Parathyroid adenoma (tissue), 2 donors: ENCODE measurements around the gene DTHD1.

Experiments used
- H2AFZ ChIP-seq: fragments of 300-600 bp; sonication (generic); one replicate; pipeline ENCODE4 v1.7.0; 2017; ENCODE audit warnings: antibody characterized with exemption, mild to moderate bottlenecking
- H3K27ac ChIP-seq: fragments of 300-600 bp; sonication (generic); one replicate; pipeline ENCODE4 v1.7.0; 2017
- H3K27me3 ChIP-seq: fragments of 300-600 bp; sonication (generic); one replicate; pipeline ENCODE4 v1.7.0; 2017; ENCODE audit warnings: low read length; ENCODE audit not compliant: control insufficient read depth, insufficient read depth
- H3K36me3 ChIP-seq: fragments of 300-600 bp; sonication (generic); one replicate; pipeline ENCODE4 v1.7.0; 2017; ENCODE audit warnings: low read length; ENCODE audit not compliant: control insufficient read depth, insufficient read depth
- H3K4me1 ChIP-seq: fragments of 300-600 bp; sonication (generic); one replicate; pipeline ENCODE4 v1.7.0; 2017; ENCODE audit warnings: control low read depth
- H3K4me2 ChIP-seq: fragments of 300-600 bp; sonication (generic); one replicate; pipeline ENCODE4 v1.7.0; 2017; ENCODE audit warnings: low read length
- H3K4me3 ChIP-seq: fragments of 300-600 bp; sonication (generic); one replicate; pipeline ENCODE4 v1.7.0; 2017; ENCODE audit warnings: low read depth, low read length
- H3K79me2 ChIP-seq: fragments of 300-600 bp; sonication (generic); one replicate; pipeline ENCODE4 v1.7.0; 2017; ENCODE audit warnings: control low read depth
- H3K9ac ChIP-seq: fragments of 300-600 bp; sonication (generic); one replicate; pipeline ENCODE4 v1.7.0; 2017; ENCODE audit warnings: mild to moderate bottlenecking
- H3K9me3 ChIP-seq: fragments of 300-600 bp; sonication (generic); one replicate; pipeline ENCODE4 v1.7.0; 2017; ENCODE audit warnings: low read length; ENCODE audit not compliant: control insufficient read depth
- TF ChIP-seq, protein P1 (sequence below): fragments of 300-600 bp; sonication (generic); IDR thresholded peaks from one replicate; pipeline ENCODE4 v1.7.0; 2017; ENCODE audit warnings: antibody characterized with exemption, mild to moderate bottlenecking
- donor health status: primary hyperparathyroidism.

The DTHD1 gene

DNA sequence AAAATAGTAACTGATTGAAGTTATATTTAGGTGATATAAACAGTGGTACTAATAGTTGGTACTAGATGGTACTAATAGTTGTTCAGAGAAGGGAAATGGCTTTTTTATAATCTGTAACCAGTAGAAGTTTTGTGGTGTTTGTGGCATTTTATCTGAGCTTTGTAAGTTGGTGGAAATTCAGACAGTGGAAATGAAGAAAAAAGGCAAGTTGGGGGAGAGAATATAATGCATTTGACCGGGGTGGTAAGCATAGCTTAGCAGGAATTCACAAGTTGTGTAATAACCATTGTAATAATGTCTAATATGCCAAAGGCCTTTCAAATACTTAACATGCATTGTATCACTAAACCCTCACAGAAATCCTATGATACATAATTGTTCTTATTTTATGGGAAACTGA, 36.3 kb downstream of the DTHD1 start:
- no peak overlapping the region for H3K27ac ChIP-seq
- H3K36me3 ChIP-seq, result no peaks in the 10 kb centered on the region
- no peaks in the 10 kb centered on the region for H3K4me1 ChIP-seq
- H3K4me3 ChIP-seq, result no peak overlapping the region
- no peaks in the 10 kb centered on the region for H3K27me3 ChIP-seq
- no peaks in the 10 kb centered on the region for H3K9me3 ChIP-seq
- TF ChIP-seq, protein P1, sequence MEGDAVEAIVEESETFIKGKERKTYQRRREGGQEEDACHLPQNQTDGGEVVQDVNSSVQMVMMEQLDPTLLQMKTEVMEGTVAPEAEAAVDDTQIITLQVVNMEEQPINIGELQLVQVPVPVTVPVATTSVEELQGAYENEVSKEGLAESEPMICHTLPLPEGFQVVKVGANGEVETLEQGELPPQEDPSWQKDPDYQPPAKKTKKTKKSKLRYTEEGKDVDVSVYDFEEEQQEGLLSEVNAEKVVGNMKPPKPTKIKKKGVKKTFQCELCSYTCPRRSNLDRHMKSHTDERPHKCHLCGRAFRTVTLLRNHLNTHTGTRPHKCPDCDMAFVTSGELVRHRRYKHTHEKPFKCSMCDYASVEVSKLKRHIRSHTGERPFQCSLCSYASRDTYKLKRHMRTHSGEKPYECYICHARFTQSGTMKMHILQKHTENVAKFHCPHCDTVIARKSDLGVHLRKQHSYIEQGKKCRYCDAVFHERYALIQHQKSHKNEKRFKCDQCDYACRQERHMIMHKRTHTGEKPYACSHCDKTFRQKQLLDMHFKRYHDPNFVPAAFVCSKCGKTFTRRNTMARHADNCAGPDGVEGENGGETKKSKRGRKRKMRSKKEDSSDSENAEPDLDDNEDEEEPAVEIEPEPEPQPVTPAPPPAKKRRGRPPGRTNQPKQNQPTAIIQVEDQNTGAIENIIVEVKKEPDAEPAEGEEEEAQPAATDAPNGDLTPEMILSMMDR, result no peak
- no peaks in the 10 kb centered on the region for H3K79me2 ChIP-seq
- no peak overlapping the region for H2AFZ ChIP-seq
- H3K9ac ChIP-seq, result no peak overlapping the region
- no peak overlapping the region for H3K4me2 ChIP-seq

DNA sequence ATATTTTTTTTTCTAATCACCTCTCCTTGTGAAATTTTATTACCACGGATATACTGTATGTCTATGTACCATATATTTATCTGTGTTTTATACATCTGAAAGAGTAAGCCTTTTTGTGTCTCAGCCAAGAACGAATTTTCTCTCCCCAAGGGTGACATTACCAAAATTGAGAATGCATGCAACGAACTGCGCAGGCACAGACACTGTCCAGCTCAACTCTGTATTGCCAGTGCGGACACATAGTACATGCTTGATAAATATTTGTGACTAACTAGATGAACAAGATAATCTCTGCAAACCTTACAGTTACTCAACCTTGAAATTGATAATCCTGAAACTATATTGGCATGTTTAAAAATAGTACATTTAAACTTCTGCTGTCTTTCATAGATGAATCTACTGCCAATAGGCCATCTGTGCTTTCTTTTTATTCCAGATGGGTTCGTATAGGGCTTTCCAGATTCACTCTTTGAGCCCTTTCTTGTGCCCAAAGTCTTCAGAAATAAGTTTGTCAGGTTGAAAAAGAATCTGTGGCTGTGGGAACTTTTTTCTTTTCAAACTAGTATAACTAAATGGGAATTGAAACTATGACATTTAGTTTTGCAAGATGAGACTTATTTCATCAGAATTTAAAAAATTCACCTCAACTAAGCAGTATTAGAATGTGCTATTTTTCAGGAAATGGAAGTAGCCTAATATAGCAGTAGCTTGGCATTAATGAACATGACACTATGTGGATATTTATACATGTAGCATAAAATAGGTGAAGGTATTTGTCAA, 38.9 kb downstream of the DTHD1 start:
- H3K4me2 ChIP-seq, result no peak overlapping the region
- no peaks in the 10 kb centered on the region for H3K4me1 ChIP-seq
- TF ChIP-seq, protein P1, result no peak
- H3K9ac ChIP-seq, result no peak overlapping the region
- no peak overlapping the region for H3K27ac ChIP-seq
- H3K79me2 ChIP-seq, result no peaks in the 10 kb centered on the region
- H3K9me3 ChIP-seq, result no peaks in the 10 kb centered on the region
- H2AFZ ChIP-seq, result no peak overlapping the region
- H3K36me3 ChIP-seq, result no peaks in the 10 kb centered on the region
- H3K27me3 ChIP-seq, result no peaks in the 10 kb centered on the region
- no peak overlapping the region for H3K4me3 ChIP-seq

DNA sequence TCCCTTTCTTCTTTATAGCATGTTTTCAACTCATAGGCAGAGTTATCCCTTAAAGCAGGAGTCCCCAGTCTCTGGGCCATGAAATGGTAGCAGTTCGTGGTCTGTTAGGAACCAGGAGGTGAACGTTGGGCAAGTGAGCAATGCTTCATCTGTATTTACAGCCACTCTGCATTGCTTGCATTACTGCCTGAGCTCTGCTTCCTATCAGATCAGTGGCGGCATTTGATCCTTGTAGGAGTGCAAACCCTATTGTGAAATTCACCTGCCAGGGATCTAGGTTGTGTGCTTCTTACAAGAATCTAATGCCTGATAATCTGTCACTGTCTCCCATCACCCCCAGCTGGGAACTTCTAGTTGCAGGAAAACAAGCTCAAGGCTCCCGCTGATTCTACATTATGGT, 39.8 kb downstream of the DTHD1 start:
- TF ChIP-seq, protein P1, result no peak
- Histone ChIP-seq H3K4me3 (no peak overlapping the region), H3K27ac (no peak overlapping the region), H3K9me3 (no peaks in the 10 kb centered on the region), H3K4me1 (no peaks in the 10 kb centered on the region), H3K27me3 (no peaks in the 10 kb centered on the region), H3K4me2 (no peak overlapping the region), H3K79me2 (no peaks in the 10 kb centered on the region), H2AFZ (no peak overlapping the region), H3K36me3 (no peaks in the 10 kb centered on the region), H3K9ac (no peak overlapping the region)

DNA sequence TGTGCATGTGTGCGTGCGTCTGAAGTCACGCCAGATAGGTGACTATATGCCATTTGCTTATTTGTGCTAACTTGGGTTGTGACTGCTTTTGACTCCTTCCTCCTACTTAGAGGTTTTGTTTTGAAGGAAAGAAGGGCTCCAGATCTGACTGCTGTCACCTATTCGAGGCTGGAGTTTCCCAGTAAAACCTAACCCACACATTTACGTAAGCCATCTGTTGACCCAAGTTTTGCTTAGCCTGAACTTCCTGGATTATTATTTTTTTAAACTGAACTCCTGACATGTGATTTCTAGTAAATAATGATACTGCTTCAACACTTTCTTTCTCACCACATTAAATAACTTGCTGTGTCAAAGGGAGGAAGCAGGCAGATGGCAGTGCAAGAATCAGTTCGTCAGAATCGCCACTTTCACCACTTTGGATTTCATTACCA, 41.5 kb downstream of the DTHD1 start:
- TF ChIP-seq, protein P1, result no peak
- no peak overlapping the region for H3K9ac ChIP-seq
- H3K4me2 ChIP-seq, result no peak overlapping the region
- no peaks in the 10 kb centered on the region for H3K36me3 ChIP-seq
- no peak overlapping the region for H2AFZ ChIP-seq
- H3K27ac ChIP-seq, result no peak overlapping the region
- no peaks in the 10 kb centered on the region for H3K27me3 ChIP-seq
- H3K4me1 ChIP-seq, result no peaks in the 10 kb centered on the region
- no peaks in the 10 kb centered on the region for H3K9me3 ChIP-seq
- H3K79me2 ChIP-seq, result no peaks in the 10 kb centered on the region
- no peak overlapping the region for H3K4me3 ChIP-seq
